GM19240 (cell line): ENCODE data around the gene ALDOC.

Source experiments
- DNase-seq: peaks from one replicate; pipeline ENCODE4 v3.0.0; 2011; ENCODE audit warnings: low spot score; ENCODE audit not compliant: insufficient read length

Gene ALDOC

GRCh38 chr17:28533091-28533807 lies 43.4 kb downstream of the ALDOC start:
- DNase-seq: no peak

GRCh38 chr17:28532050-28532960 lies 44.4 kb downstream of the ALDOC start:
- DNase-seq: no peak

- no peak for DNase-seq
Observed at GRCh38 chr17:28530926-28531325, 45.8 kb downstream of the ALDOC start.

GRCh38 chr17:28530250-28530649 lies 46.4 kb downstream of the ALDOC start:
- no peak for DNase-seq

- DNase-seq: no peak
Observed at GRCh38 chr17:28529013-28529400, 47.7 kb downstream of the ALDOC start.

- DNase-seq: no peak
Observed at GRCh38 chr17:28528327-28529012, 48.2 kb downstream of the ALDOC start.

- DNase-seq: no peak
Observed at GRCh38 chr17:28527859-28528258, 48.8 kb downstream of the ALDOC start.

- no peak for DNase-seq
Observed at GRCh38 chr17:28527181-28527681, 49.5 kb downstream of the ALDOC start.

GRCh38 chr17:28526381-28526780 lies 50.3 kb downstream of the ALDOC start:
- DNase-seq: no peak

GRCh38 chr17:28524476-28525424 lies 51.9 kb downstream of the ALDOC start:
- no peak for DNase-seq

GRCh38 chr17:28523876-28524275 lies 52.8 kb downstream of the ALDOC start:
- no peak for DNase-seq

GRCh38 chr17:28523186-28523585 lies 53.5 kb downstream of the ALDOC start:
- DNase-seq: no peak
